ENCODE data around the gene PDIA2.
"Not testable (repeated sequence)": the region's sequence is repeated elsewhere in the genome, so short reads cannot be mapped to it uniquely, and the experiment has no call there.

Gene PDIA2, protein sequence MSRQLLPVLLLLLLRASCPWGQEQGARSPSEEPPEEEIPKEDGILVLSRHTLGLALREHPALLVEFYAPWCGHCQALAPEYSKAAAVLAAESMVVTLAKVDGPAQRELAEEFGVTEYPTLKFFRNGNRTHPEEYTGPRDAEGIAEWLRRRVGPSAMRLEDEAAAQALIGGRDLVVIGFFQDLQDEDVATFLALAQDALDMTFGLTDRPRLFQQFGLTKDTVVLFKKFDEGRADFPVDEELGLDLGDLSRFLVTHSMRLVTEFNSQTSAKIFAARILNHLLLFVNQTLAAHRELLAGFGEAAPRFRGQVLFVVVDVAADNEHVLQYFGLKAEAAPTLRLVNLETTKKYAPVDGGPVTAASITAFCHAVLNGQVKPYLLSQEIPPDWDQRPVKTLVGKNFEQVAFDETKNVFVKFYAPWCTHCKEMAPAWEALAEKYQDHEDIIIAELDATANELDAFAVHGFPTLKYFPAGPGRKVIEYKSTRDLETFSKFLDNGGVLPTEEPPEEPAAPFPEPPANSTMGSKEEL

GRCh38 chr16:283033-283805, at the start of gene PDIA2:
Gene PDIA2, plus strand, starts transcription at chr16:283164. Its CDS starts 6 bp downstream, at chr16:283170.
- no peak for DNase-seq

- DNase-seq = peak; percentile 93 to 94
Measured at GRCh38 chr16:234468-235305, 48.3 kb upstream of the PDIA2 start, which contains the start of gene FAM234A. Gene FAM234A, plus strand, starts transcription at chr16:234821. Its CDS starts 19,593 bp downstream, at chr16:254414.

DNA sequence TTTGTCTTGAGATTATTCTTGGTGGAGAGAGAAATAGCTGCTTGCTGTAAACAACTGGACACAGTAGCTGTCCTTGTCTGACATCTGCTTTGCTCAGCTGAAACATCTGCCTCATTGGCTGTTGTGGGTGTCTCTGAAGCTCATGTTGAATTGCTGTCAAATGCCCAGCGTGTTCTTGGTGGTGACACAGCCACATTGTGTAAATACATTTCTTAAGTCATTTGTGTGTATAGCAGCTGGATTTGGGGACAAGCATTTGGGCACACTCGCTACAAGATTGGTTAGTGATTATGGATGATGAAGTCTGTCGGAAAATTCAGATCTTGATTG, 43.1 kb upstream of the PDIA2 start:
- DNase-seq = no peak

DNA sequence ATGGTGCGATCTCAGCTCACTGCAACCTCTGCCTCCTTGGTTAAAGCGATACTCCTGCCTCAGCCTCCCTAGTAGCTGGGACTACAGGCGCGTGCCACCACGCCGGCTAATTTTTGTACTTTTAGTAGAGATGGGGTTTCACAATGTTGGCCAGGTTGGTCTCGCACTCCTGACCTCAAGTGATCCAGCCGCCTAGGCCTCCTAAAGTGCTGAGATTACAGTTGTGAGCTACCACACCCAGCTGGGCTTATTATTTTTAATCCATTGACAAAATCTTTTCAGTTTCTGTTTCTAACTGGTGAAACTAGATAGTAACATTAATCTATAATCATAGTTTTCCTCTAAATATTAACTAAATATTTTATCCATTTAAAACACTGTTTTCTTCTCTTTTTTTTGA, 42.4 kb upstream of the PDIA2 start:
- DNase-seq = no peak

DNA sequence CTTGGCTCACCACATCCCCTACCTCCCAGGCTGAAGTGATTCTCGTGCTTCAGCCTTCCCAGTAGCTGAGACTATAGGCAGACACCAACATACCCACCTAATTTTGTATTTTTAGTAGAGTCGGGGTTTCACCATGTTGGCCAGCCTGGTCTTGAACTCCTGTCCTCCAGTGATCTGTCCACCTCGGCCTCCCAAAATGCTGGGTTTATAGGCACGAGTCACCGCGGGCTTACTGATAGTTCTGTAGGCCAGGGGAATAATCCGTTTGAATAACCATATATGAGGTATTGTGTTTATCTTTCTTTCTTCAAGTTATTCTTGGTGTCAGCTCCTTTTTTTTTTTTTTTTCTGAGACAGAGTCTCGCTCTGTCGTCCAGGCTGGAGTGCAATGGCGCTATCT, 40.7 kb upstream of the PDIA2 start:
- DNase-seq = no peak

DNA sequence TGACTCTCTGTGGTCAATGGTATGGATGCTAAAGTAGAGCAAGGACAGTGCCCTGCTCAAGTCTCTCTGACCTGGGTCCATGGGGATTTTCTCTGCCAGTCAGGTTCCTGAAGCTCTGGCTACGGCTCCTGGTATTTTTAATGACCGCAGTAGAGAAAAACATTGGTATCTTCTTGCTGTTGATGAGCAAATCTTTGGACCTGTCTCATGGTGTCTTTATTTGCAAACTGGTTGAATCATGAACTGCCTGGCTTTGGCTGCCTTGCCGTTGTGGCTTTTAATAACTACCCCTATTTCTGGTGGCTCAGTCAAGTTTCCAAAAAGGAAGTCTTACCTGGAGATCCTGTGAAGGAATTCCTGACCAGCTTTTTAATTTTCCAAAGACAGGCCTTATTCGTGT, 39.6 kb upstream of the PDIA2 start:
- no peak for DNase-seq

GRCh38 chr16:245105-245504, 37.9 kb upstream of the PDIA2 start:
- no peak for DNase-seq

DNA sequence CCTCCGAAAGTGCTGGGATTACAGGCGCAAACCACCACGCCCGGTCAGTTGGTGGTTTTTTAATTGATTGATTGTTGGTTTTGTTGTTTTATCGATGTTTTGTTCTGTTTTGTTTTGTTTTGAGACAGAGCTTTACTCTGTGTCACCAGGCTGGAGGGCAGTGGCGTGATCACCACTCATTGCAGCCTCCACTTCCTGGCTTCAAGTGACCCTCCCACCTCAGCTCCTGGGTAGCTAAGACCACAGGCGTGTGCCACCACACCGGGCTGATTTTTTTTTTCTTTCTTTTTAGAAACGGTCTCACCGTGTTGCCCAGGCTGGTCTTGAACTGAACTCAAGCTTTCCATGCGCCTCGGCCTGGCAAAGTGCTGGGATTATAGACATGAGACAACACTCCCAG, 35.9 kb upstream of the PDIA2 start:
- no peak for DNase-seq

DNA sequence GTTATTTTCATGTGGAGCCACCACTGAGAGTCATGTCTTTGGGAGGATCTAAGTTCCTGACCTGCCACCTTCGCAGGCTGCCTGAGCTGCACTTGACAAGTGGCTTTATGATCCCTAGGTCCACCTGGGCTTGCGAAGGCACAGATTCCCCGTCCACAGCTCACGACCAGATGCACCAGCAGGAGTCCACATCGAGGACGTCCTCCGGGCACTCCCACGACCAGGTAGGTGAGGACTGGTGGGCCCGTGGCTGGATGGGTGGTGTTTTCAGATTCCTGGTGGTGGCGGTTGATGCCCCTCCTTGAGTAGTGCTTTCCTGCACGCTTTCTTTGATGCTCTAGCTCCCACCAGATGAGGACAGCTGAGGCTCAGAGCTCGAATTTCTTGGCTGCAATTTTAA, 33.5 kb upstream of the PDIA2 start:
- no peak for DNase-seq

- DNase-seq = no peak
Measured at GRCh38 chr16:252366-253337, 30.3 kb upstream of the PDIA2 start.

GRCh38 chr16:253833-254232, 29.1 kb upstream of the PDIA2 start:
- DNase-seq = no peak

DNA sequence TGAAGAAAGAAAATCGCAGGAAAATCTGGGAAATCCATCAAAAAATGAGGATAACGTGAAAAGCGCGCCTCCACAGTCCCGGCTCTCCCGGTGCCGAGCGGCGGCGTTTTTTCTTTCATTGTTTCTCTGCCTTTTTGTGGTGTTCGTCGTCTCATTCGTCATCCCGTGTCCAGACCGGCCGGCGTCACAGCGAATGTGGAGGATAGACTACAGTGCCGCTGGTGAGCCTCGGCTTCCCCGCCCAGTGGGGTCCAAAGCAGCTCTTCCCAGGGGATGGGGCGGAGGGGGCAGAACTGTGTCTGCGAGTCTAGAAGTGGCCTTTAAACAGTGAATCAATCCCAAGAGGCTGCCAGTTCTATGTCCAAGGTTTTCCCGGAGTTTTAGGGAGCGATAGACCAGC, 28.5 kb upstream of the PDIA2 start:
- DNase-seq = no peak

- no peak for DNase-seq
Measured at GRCh38 chr16:255183-255582, 27.8 kb upstream of the PDIA2 start.

- DNase-seq = not testable (repeated sequence)
Measured at GRCh38 chr16:258091-258490, 24.9 kb upstream of the PDIA2 start.

GRCh38 chr16:259226-259625, 23.7 kb upstream of the PDIA2 start:
- no peak for DNase-seq

- no peak for DNase-seq
Measured at GRCh38 chr16:259814-260253, 23.1 kb upstream of the PDIA2 start.

DNA sequence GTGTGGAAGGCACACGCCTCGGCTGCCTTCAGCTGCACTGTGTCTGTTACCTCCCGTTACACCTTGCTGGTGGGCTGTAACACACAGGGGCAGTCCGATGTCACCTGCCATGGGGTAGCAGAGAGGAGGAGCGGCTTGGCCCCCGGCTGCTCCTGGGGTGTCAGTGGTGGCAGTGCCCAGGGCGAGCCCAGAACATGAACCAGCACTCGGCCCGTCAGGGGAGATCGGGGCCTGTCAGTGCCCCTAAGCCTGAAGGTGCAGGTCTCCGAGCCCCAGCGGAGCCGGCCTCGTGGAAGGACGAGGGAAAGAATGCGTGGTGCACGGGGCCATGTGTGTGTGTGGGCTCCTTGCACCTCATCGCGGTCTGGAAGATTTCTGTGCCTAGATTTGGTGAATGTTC, 22.6 kb upstream of the PDIA2 start:
- DNase-seq = no peak

- no peak for DNase-seq
Measured at GRCh38 chr16:261031-261691, 21.8 kb upstream of the PDIA2 start.

GRCh38 chr16:262121-262745, 20.7 kb upstream of the PDIA2 start:
- no peak for DNase-seq

GRCh38 chr16:263182-263774, 19.7 kb upstream of the PDIA2 start:
- no peak for DNase-seq

Data from NCI-H2081 (cell line).